DND-41 (cell line): ENCODE measurements around the gene CFAP54.
A peak's percentile ranks its signal among the peaks of the same experiment; 100 is the strongest.

Experiments
- ATAC-seq: fragments of 200-7000 bp; cut with Tn5 transposase; 3 replicates; pipeline ENCODE4 v1.9.1; 2021; ENCODE audit warnings: low read depth; ENCODE audit not compliant: insufficient read depth
- DNase-seq: peaks from one replicate; pipeline ENCODE4 v3.0.0-alpha.2; 2020
- H2AFZ ChIP-seq: 2 replicates; pipeline ENCODE4 v1.6.0; 2012; ENCODE audit warnings: low read depth, low read length
- H3K27ac ChIP-seq: 2 replicates; pipeline ENCODE4 v1.5.1; 2012; ENCODE audit warnings: low read length, inconsistent platforms
- H3K27me3 ChIP-seq: fragments of 200-600 bp; sonication (generic); 2 replicates; pipeline ENCODE4 v1.6.0; 2012; ENCODE audit warnings: low read length, mild to moderate bottlenecking, inconsistent platforms; ENCODE audit not compliant: insufficient read depth, poor library complexity
- H3K36me3 ChIP-seq: 2 replicates; pipeline ENCODE4 v1.5.1; 2012; ENCODE audit warnings: low read length, inconsistent platforms; ENCODE audit not compliant: insufficient read depth
- H3K4me1 ChIP-seq: 2 replicates; pipeline ENCODE4 v1.5.1; 2012; ENCODE audit warnings: mild to moderate bottlenecking, low read length; ENCODE audit not compliant: insufficient read depth
- H3K4me2 ChIP-seq: 2 replicates; pipeline ENCODE4 v1.6.0; 2012; ENCODE audit warnings: mild to moderate bottlenecking, moderate library complexity, low read length, inconsistent platforms; ENCODE audit not compliant: insufficient read depth
- H3K4me3 ChIP-seq, 2 experiments: fragments of 200-600 bp in 1 of 2; shearing (Covaris generic) in 1 of 2; 2 replicates each; pipeline ENCODE4 v1.5.1; 2012 to 2016; ENCODE audit warnings: inconsistent platforms in 2 of 2, low read length in 2 of 2, mild to moderate bottlenecking in 2 of 2, low read depth in 1 of 2, moderate library complexity in 1 of 2
- H3K79me2 ChIP-seq: 2 replicates; pipeline ENCODE4 v1.6.0; 2012; ENCODE audit warnings: low read length, inconsistent platforms; ENCODE audit not compliant: insufficient read depth
- H3K9ac ChIP-seq: 2 replicates; pipeline ENCODE4 v1.6.0; 2012; ENCODE audit warnings: low read depth, mild to moderate bottlenecking, inconsistent platforms, low read length, moderate library complexity
- H3K9me3 ChIP-seq: 2 replicates; pipeline ENCODE4 v1.5.1; 2012; ENCODE audit warnings: low read length, moderate library complexity, mild to moderate bottlenecking, inconsistent platforms; ENCODE audit not compliant: insufficient read depth, severe bottlenecking
- H4K20me1 ChIP-seq: 2 replicates; pipeline ENCODE4 v1.6.0; 2012; ENCODE audit warnings: low read length; ENCODE audit not compliant: insufficient read depth
- EZH2 ChIP-seq: IDR thresholded peaks from 3 replicates; pipeline ENCODE4 v1.6.1; 2012; ENCODE audit warnings: borderline replicate concordance, low read depth, mild to moderate bottlenecking, moderate library complexity, low read length, inconsistent platforms; ENCODE audit not compliant: severe bottlenecking
- TF ChIP-seq, protein P1 (sequence below): IDR thresholded peaks from 2 replicates; pipeline ENCODE4 v1.5.1; 2012; ENCODE audit warnings: borderline replicate concordance, low read length, moderate library complexity, mild to moderate bottlenecking; ENCODE audit not compliant: poor library complexity, severe bottlenecking; ENCODE audit errors: extremely low read depth

Gene CFAP54

DNA sequence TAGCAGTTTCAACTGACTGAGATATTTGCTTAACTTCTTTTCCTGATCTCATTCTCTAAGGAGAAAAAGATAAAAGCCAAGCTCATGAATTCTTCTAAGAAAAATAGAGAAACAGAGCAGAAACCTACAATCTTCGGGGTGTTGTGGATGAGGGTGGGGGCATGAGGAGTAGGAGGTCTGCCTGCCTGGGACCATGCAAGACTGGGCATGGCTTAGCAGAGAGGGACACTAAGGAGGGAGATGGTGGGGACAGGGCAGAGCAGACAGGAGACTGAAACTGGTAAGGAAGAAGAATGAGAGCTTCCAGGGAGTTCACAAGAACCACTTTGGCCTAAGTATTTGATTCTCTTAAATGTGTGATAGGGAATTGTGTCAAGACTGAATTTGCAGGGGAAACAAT, 188.0 kb downstream of the CFAP54 start:
- Histone ChIP-seq H3K36me3 (no peaks in the 10 kb centered on the region), H3K27ac (no peak overlapping the region), H3K27me3 (no peaks in the 10 kb centered on the region), H3K79me2 (no peaks in the 10 kb centered on the region), H3K4me1 (no peaks in the 10 kb centered on the region), H3K4me3 (no peak overlapping the region), H2AFZ (no peak overlapping the region), H3K9me3 (no peaks in the 10 kb centered on the region), H3K4me2 (no peak overlapping the region), H4K20me1 (no peaks in the 10 kb centered on the region), H3K9ac (no peak overlapping the region)
- TF ChIP-seq, protein P1, sequence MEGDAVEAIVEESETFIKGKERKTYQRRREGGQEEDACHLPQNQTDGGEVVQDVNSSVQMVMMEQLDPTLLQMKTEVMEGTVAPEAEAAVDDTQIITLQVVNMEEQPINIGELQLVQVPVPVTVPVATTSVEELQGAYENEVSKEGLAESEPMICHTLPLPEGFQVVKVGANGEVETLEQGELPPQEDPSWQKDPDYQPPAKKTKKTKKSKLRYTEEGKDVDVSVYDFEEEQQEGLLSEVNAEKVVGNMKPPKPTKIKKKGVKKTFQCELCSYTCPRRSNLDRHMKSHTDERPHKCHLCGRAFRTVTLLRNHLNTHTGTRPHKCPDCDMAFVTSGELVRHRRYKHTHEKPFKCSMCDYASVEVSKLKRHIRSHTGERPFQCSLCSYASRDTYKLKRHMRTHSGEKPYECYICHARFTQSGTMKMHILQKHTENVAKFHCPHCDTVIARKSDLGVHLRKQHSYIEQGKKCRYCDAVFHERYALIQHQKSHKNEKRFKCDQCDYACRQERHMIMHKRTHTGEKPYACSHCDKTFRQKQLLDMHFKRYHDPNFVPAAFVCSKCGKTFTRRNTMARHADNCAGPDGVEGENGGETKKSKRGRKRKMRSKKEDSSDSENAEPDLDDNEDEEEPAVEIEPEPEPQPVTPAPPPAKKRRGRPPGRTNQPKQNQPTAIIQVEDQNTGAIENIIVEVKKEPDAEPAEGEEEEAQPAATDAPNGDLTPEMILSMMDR, result no peak
- TF ChIP-seq EZH2, result no peak
- DNase-seq (no peak), ATAC-seq (no peak)

DNA sequence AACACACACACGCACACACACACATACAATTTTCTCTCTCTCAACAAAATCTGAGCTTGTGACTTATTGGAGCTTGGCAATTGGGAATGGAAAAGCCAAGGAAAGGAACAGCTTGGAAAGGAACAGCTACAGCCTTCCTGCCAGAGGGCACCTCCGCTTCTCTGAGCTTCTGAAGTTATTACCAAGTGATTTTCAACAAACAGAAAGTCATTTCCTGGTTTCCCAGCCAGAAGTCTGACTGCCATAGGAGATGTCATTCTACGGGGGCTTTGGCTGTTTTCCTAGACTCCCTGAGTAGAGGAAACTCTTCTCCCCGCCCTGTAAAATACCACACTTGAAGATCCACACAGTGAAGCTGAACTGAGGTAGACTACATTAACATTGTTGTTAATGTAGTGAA, 198.3 kb downstream of the CFAP54 start:
- ATAC-seq (no peak), DNase-seq (no peak)
- Histone ChIP-seq H3K4me2 (no peak overlapping the region), H3K79me2 (no peaks in the 10 kb centered on the region), H3K36me3 (no peaks in the 10 kb centered on the region), H3K4me1 (no peaks in the 10 kb centered on the region), H2AFZ (peak overlapping the region; percentile 25; the same call in 1 of the 2 replicates), H3K27me3 (no peaks in the 10 kb centered on the region), H4K20me1 (no peaks in the 10 kb centered on the region), H3K27ac (no peak overlapping the region), H3K4me3 (no peak overlapping the region), H3K9ac (no peak overlapping the region), H3K9me3 (no peaks in the 10 kb centered on the region)
- TF ChIP-seq, protein P1, result no peak
- TF ChIP-seq EZH2, result no peak

DNA sequence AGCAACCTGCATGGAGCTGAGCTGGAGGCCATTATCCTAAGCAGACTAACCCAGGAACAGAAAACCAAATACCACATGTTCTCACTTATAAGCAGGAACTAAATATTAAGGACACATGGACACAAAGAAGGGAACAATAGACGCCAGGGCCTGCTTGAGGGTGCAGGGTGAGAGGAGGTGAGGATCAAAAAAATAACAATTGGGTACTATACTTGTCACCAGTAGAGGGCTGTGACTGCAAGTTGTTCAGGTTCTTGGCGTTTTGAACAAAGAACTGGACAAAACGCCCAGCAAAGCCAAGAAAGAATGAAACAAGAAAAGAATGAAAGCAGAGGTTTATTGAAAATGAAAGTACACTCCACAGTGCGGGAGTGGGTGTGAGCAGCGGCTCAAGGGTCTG, 209.1 kb downstream of the CFAP54 start:
- Histone ChIP-seq H3K9ac (no peak overlapping the region), H4K20me1 (no peaks in the 10 kb centered on the region), H3K4me3 (no peak overlapping the region), H2AFZ (no peak overlapping the region), H3K36me3 (no peaks in the 10 kb centered on the region), H3K27ac (no peak overlapping the region), H3K4me2 (no peak overlapping the region), H3K4me1 (no peaks in the 10 kb centered on the region), H3K79me2 (no peaks in the 10 kb centered on the region), H3K9me3 (no peaks in the 10 kb centered on the region), H3K27me3 (no peaks in the 10 kb centered on the region)
- no peak for TF ChIP-seq EZH2
- TF ChIP-seq, protein P1, result peak; percentile 35
- no peak for ATAC-seq
- DNase-seq, result no peak

DNA sequence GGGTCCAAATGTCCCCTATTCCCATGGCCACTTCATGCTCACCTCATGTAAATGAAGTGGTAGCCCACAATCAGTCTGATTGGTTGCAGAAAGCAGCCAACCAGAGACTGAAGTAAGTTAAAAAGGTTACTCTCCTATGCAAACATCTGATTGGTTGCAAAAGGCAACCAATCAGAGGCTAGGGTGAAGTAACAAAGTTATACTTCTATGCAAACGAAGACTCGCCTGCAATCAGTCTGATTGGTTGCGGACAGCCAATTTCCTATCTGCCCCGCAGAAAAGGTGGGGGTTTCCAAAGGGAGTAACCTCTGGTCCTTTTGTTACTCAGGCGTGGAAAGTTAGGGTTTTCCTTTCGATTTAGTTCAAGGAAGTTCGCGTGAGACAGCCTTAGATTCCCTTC, 209.6 kb downstream of the CFAP54 start:
- Histone ChIP-seq H3K4me3 (no peak overlapping the region), H3K4me2 (no peak overlapping the region), H3K9ac (no peak overlapping the region), H3K27ac (no peak overlapping the region), H3K9me3 (no peaks in the 10 kb centered on the region), H4K20me1 (no peaks in the 10 kb centered on the region), H2AFZ (no peak overlapping the region), H3K79me2 (no peaks in the 10 kb centered on the region), H3K36me3 (no peaks in the 10 kb centered on the region), H3K4me1 (no peaks in the 10 kb centered on the region), H3K27me3 (no peaks in the 10 kb centered on the region)
- no peak for TF ChIP-seq EZH2
- TF ChIP-seq, protein P1, result no peak
- DNase-seq, result no peak
- ATAC-seq, result no peak
